GM21528 (cell line): ENCODE measurements around the gene SAMHD1.
"Not testable (repeated sequence)": the region's sequence is repeated elsewhere in the genome, so short reads cannot be mapped to it uniquely, and the experiment has no call there.

Experiments used
- ATAC-seq: cut with Tn5 transposase; IDR thresholded peaks from one replicate; pipeline ENCODE4 v1.9.1; 2021; ENCODE audit warnings: mild to moderate bottlenecking, moderate library complexity; ENCODE audit not compliant: unreplicated experiment, low FRiP score

The SAMHD1 gene

GRCh38 chr20:36856691-36857635 lies 94.5 kb downstream of the SAMHD1 start:
- ATAC-seq: no peak

GRCh38 chr20:36856195-36856594 lies 95.3 kb downstream of the SAMHD1 start:
- ATAC-seq: no peak

GRCh38 chr20:36855241-36855657 lies 96.3 kb downstream of the SAMHD1 start:
- ATAC-seq: no peak

GRCh38 chr20:36854348-36855240 lies 96.9 kb downstream of the SAMHD1 start:
- ATAC-seq: no peak

GRCh38 chr20:36852187-36852586 lies 99.3 kb downstream of the SAMHD1 start:
- no peak for ATAC-seq

- no peak for ATAC-seq
Measured at GRCh38 chr20:36851490-36851889, 100.0 kb downstream of the SAMHD1 start.

- ATAC-seq: no peak
Measured at GRCh38 chr20:36850759-36851158, 100.7 kb downstream of the SAMHD1 start.

- ATAC-seq: no peak
Measured at GRCh38 chr20:36849333-36850065, 102.0 kb downstream of the SAMHD1 start.

GRCh38 chr20:36848677-36849076 lies 102.8 kb downstream of the SAMHD1 start:
- no peak for ATAC-seq

GRCh38 chr20:36848078-36848660 lies 103.3 kb downstream of the SAMHD1 start:
- ATAC-seq: no peak

- ATAC-seq: no peak
Measured at GRCh38 chr20:36847710-36848040, 103.8 kb downstream of the SAMHD1 start.

GRCh38 chr20:36847009-36847709 lies 104.3 kb downstream of the SAMHD1 start:
- ATAC-seq: no peak

- ATAC-seq: no peak
Measured at GRCh38 chr20:36845288-36845971, 106.1 kb downstream of the SAMHD1 start.

- not testable (repeated sequence) for ATAC-seq
Measured at GRCh38 chr20:36841030-36841429, 110.5 kb downstream of the SAMHD1 start.
